H1 (cell line): Measurements from ENCODE around the gene METAP1D. TPM values are rescaled to one million over a fixed set of nuclear protein-coding genes. Genes with fewer than 3 reads are reported as not detected.

Source experiments
- CHD7 ChIP-seq: fragments of 300-600 bp; sonication (generic); IDR thresholded peaks from 2 replicates; pipeline ENCODE4 v1.7.1; 2012; ENCODE audit warnings: low read length, moderate library complexity, mild to moderate bottlenecking, inconsistent platforms; ENCODE audit not compliant: insufficient replicate concordance
- KDM1A ChIP-seq: fragments of 200-600, 300-600 bp; sonication (generic); IDR thresholded peaks from 2 replicates; pipeline ENCODE4 v1.7.1; 2016; ENCODE audit warnings: mild to moderate bottlenecking, low read length, borderline replicate concordance
- SUZ12 ChIP-seq: fragments of 200-600 bp; sonication (generic); IDR thresholded peaks from 2 replicates; pipeline ENCODE4 v1.6.1; 2012; ENCODE audit warnings: mild to moderate bottlenecking, inconsistent platforms, low read length, moderate library complexity, mixed read lengths
- YY1 ChIP-seq: IDR thresholded peaks from 2 replicates; pipeline ENCODE4 v1.6.1; 2011; ENCODE audit warnings: low read depth, mild to moderate bottlenecking, low read length
- polyA plus RNA-seq, 7 experiments: library from polyadenylated mRNA; depleted of rRNA in 3 of 7; stranded (reverse) in 5 of 7; unstranded in 2 of 7; fragments of >200 nt in 5 of 7; fragments of 200-250 nt in 2 of 7; gene quantifications; 1 replicate in 5 of 7; 2 replicates in 1 of 7; 4 replicates in 1 of 7; pipeline versions ENCODE4 v1.2.1 to v1.2.3, GENCODE V29; 2011 to 2013; ENCODE audit warnings: missing spikeins in 2 of 7, mixed read lengths in 2 of 7
- total RNA-seq: library from RNA; stranded (reverse); fragmentation: NEBNext Ultra II Directional; extraction: Animal tissue kit (Norgen Biotek cat#: 25700); gene quantifications from 2 replicates; pipeline ENCODE4 v1.2.1, GENCODE V29; 2021

METAP1D gene
- total and polyA plus RNA-seq, 2 of the 8 experiments (the other 6 are each of a cell fraction or from before 2014, with no cell fraction given) = 3.9 to 6.2 TPM

- TF ChIP-seq CHD7 (no peak), YY1 (no peak), SUZ12 (no peak), KDM1A (no peak)
These were observed 91.4 kb downstream of the METAP1D start (continued) for GRCh38 chr2:172091000-172091641.
